Measurements from ENCODE around the gene NUP210L.
"Not testable (repeated sequence)": the region's sequence is repeated elsewhere in the genome, so short reads cannot be mapped to it uniquely, and the experiment has no call there.

The NUP210L gene

DNA sequence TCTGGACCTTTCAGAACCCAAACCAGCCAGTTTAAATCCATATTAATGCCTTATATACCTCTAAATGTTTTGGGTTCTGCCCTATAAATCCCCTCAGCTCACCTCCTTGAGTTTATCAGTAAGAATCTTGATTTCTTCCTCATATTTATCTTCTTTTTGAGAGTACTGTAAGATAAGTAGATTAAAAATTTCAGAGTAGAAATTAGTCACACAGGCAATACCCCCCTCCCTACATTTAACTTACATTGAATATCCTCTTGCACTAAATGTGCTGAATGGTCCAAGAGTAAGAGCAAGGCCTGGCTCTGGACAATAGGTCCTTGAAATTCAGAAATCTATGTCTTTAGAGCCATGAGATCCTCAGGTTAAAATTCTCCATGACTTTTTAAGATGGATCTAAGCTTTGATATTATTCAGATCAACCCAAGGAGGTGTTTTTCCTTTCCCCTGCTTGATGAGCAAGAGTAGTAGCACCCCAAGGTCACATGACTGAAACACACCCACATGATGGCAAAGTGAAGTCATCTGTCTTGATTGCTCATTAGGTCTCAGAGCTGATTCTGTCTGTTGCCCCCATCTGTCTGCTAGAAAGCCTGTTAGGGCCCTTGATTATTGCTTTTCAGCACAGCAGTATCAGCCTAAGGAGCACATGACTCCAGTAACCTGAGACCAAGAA, 15.8 kb upstream of the NUP210L start:
- no peak for DNase-seq (ENCODE audit: low spot score)

DNA sequence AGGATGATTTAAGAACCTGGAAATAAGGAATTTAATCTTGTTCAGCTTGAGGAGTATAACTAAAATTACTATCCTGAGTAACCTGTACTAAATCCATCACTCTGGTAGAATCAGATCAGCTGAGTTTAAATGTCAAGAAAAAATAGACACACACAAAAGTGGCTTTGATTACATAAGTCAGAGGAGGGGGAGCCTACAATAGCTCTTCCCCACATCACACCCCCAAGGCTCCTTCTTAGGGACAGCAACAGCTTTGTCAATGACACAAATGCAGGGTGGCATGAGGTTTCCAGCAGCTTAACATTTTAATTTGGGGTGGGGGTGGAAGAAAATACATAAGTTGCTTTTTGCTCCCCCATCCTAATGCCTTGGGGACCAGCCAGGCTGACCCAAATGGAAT, 12.6 kb upstream of the NUP210L start:
- no peak for DNase-seq (ENCODE audit: low spot score)

DNA sequence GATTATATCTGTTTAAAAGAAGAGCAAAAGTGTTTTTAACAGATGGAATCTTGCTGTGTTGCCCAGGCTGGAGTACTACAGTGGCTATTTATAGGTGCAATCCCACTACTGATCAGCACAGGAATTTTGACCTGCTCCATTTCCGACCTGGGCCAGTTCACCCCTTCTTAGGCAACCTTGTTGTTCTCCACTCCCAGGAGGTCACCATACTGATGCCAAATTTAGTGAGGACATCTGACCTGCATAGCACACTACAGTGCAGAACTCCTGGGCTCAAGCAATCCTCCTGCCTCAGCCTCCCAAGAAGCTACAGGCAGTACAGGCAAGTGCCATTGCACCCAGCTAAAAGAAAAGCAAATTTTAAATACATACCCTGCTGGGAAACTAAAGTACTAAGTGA, 11.3 kb upstream of the NUP210L start:
- no peak for DNase-seq (ENCODE audit: low spot score)

DNA sequence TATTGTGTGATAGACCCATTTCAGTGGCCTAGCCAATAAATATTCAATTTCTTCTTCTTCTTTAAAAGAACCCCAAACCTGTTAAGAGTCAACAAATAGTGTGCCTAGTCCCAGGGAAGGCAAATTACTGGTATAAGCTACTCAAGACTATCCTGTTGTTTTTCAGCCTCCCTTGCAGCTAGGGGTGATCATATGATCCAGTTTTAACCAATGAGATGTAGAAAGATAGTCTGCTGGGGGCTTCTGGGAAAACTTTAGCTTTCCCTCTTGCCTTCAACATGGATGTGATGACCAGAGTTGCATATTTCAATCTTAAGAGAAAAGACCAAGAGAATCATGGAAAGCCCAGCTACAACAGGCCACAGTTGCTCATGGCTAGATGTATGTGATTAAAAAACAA, 4.7 kb upstream of the NUP210L start:
- DNase-seq (ENCODE audit: low spot score), result no peak

DNA sequence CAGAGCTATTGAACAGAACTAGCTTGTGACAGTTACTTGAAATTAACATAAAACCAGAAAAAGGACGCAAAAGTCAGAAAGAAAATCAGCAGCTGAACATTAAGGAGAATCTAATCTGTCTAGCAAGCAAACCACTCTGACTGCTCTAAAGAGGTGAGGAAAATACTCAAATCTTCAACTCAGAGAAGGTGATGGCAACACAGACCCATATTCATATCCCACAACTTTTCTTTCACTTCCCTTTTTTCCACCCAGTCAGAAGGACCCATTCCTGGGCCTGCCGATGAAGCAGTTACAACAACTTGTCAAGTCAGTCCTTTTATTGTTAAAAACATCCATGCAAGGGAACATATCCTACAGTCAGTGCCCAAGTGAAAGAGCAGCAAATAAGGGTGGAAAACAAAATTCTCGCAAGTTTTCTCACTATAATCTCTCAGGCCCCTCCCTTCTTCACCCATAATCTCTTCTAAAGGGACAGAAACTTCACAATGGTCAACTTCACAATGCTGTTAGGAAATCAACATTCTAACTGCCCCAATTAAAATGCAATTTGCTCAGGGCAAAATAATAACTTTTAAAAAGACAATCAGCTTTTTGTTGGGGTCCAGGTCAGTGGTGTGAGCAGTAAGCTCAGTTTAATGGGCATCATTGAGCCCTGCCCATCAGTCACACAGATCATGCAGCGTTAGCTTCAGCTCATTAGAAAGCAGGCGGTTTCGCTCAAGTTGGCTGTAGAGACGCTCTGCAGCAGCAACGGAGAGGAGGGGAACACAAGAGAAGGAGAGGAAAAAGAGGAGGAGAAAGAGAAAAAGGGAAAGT, 3.6 kb upstream of the NUP210L start:
- no peak for DNase-seq (ENCODE audit: low spot score)

DNA sequence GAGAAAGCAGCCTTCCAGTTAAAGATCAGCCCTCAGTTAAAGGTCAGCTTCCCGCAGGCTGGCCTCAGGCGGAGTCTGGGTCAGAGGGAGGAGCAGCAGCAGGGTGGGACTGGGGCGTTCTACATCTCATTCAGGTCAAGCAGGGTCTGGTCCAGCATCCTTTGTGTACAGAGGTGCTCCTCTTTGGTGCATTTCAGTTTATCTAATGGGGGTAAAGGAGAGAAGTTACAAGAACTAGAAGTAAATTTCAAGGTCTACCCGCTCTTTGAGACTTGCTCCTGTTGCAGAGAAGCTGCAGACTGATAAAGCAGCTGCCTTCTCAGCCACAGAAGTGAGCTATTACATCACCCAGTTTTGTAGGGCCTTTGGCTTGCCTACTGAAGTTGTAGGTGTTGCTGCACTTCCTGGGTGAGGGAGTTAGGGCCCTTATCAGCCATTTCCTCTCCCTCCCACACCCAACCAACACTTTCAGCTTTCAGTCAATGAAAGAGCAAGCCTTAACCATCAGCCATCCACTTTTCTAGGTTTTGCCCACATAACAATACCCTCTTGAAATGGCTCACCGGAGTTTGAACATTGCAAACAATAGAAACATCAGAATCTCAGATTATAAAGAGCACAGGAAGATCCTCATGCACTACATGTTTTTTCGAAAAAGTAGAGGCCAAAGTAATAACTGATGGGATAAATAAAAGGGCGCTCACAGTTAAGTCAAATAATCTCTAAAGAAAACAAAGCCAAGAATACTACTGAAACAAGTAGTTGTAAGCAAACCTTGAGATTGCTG, 2.8 kb upstream of the NUP210L start:
- DNase-seq (ENCODE audit: low spot score), result no peak

DNA sequence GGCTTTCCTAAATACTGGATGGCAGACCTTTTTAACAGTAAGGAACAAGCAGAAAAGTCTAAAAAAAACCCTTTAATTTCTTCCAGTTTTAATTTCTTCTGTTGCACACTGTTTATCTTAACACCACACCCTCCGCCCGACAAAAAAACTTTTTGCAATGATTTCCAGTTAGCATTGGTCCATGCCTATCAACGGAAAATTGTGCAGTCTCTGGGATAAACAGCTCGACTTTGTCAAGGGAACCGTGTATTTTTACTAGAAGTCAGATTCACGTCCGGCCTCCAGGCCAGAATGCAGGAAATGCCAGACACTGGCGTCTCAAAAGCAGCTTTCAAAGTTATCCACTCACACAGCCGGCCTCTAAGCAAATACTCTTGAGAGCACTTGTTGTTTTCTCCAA, 378 bp upstream of the NUP210L start:
- DNase-seq (ENCODE audit: low spot score), result peak; percentile 37

DNA sequence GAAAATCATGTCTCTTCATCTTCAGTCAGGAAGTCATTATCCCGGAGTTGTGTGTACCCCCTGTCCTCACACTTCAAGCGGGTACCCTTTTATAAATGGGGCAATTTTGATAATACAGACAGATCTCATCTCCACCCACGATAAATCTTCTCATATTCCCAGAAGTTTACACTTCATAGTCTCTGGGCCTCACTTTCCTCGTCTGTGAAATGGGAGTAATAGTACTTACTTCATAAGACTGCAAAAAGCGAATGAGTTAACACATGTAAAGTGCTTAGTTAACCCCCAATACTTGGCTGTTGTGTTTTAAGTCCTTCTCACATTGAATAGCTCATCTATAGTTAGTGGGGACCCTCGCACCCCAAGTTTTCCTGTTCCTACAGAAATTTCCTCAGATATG, 820 bp downstream of the NUP210L start:
- no peak for DNase-seq (ENCODE audit: low spot score)

DNA sequence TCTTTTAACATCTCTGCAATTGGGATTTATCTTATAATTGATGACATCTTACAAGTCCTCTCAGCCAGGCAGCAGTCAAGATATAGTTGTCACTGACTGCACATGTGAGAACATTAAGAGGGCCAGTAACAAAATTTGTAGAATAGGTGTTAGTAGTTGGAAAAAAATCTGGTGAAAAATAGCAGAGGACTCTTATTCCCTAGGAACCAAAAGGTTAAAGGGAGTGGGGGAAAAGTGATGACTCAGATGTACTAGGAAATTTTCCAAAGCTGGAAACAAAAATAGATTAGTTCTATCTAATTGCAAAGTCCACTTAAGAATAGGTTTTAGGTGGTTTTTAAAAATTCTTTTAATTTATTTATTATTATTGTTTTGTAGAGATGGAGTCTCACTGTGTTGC, 3.6 kb downstream of the NUP210L start:
- no peak for DNase-seq (ENCODE audit: low spot score)

DNA sequence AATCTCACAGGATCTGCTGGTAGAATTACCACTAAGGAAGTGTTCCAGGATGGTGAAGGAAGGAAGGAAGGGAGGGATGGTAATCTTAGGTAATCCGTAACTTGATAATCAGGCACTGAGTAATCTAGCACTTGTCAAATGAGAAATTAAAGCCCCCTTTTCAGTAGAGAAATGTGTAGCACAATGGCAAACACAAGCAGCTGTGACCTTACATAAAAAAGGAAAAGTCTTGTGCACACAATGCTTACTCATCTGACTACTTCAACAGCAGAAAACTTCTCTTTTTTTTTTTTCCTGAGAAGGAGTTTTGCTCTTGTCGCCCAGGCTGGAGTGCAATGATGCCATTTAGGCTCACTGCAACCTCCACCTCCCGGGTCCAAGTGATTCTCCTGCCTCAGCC, 6.1 kb downstream of the NUP210L start:
- no peak for DNase-seq (ENCODE audit: low spot score)

DNA sequence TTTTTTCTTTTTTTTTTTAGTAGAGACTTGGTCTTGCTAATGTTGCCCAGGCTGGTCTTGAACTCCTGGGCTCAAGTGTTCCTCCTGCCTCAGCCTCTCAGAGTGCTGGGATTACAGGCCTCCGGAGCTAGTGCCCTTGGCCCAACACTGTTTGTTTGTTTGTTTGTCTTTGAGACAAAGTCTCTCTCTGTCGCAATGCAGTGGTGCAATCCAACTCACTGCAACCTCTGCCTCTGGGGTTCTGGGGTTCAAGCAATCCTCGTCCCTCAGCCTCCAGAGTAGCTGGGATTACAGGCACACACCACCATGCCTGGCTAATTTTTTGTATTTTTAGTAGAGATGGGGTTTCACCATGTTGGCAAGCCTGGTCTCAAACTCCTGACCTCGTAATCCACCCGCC, 7.4 kb downstream of the NUP210L start:
- not testable (repeated sequence) for DNase-seq (ENCODE audit: low spot score)

DNA sequence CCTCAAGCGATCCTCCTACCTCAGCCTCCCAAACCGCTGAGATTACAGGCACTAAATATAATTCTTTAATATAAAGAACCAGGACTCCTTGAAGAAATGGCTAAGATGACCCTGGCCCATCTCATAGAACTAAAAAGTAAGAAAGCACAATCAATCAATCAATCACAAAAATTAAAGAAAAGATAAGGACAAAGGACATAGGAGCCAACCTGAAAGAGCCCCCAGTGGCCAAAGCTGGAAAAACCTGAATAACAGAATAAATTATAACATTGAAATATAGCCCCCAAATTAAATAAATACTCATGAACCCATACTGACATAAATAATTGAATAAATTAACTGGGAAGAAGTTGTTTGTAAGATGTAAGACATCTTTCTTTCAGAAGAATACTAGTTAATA, 8.9 kb downstream of the NUP210L start:
- DNase-seq (ENCODE audit: low spot score), result no peak

DNA sequence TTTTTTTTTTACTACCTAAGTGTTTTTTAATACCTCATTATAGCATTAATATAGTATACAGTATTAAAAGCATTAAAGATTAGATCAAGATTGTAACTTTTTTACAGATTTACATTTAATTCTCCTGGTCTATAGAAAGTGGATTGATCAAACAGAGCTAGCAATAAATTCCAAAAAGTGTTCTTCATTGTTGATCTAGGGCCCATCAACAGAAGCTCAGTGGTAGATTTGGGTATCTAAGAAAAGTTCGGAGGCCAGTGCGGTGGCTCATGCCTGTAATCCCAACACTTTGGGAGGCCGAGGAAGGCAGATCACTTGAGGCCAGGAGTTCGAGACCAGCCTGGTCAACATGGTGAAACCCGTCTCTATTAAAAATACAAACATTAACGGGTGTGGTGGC, 12.5 kb downstream of the NUP210L start:
- no peak for DNase-seq (ENCODE audit: low spot score)

DNA sequence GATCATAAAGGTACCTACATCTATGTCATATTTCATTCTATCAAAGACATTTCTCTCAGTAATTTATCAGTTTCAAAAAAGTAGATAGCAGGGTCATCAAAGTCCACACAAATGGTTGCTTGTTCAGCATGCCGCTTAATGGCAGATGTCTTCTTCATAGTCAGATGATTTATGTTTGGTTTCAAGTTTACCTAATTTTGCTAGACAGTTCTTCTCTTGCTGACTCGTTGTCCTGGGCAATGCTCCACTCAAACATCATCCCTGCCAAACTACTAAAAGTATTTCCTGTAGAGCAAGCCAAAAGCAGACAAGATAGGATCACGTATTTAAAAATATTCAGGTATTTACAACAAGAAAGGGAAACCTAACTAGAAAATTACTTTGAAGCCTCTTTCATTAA, 13.6 kb downstream of the NUP210L start:
- DNase-seq (ENCODE audit: low spot score), result no peak

DNA sequence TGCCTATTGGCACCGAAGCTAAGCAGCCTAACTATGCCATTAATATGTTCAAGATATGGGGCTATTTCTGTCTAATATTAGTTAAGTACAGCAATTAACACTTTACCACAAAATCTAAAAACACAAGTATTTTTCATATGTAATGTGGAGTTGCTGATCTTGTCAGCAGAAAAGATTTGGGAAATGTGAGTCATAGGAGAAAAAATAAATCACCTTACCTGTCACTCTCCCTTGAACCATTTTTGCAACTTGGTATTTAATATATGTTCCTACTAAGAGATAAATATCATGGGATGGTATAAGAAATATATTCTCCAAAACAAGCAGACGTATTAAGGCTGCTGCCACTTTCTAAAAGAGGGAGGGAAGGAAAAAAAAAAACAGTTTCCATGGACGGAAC, 17.0 kb downstream of the NUP210L start:
- no peak for DNase-seq (ENCODE audit: low spot score)

DNA sequence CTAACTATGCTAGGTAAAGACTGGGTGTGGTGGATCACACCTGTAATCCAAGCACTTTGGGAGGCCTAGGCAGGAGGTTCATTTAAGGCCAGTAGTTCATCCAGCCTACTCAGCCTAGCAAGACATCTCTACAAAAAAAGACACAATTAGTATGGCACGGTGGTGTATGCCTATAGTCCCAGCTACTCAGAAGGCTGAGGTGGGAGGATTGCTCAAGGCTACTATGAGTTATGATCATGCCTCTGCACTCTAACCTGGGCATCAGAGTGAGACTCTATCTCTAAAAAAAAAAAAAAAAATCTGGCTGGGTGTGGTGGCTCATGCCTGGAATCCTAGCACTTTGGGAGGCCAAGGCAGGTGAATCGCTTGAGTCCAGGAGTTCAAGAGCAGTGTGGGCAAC, 21.6 kb downstream of the NUP210L start:
- DNase-seq (ENCODE audit: low spot score), result no peak

DNA sequence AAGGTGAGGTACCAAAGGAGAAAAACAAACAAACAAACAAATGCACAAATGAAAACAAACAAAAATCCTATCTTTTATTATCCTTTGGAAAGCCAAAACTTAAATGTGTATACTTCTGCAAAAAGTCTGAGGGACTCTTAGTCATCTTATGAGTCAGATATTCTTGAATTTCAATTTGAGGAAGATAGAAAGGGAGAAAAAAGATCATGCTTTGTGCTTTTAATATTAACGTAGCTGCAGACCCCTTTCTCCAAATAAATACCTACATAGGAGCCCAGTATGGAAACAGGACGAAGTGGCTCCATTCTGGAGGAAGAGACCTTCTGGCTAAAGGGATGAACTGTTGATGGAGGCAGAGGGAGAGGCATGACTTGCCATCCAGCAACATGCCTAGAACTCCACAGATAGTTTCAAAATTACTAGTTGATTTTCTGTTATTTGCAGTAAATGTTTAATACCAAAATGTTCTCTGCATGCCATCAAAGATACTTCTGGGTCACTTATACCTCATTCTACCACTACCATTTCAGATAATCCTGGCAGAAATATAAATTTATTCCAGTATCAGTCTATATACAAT, 25.4 kb downstream of the NUP210L start:
- no peak for DNase-seq (ENCODE audit: low spot score)

DNA sequence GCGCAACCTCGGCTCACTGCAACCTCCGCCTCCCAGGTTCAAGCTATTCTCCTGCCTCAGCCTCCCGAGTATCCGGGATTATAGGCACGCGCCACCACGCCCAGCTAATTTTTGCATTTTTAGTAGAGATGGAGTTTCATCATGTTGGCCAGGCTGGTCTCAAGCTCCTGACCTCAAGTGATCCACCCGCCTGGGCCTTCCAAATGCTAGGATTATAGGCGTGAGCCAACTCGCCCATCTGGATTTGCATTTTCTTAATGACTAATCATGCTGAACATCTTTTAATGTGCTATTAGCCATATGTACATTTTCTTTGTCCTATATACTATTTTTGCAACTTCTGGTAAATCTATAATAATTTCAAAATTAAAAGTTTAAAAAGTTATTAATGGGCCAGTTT, 31.7 kb downstream of the NUP210L start:
- DNase-seq (ENCODE audit: low spot score), result not testable (repeated sequence)

DNA sequence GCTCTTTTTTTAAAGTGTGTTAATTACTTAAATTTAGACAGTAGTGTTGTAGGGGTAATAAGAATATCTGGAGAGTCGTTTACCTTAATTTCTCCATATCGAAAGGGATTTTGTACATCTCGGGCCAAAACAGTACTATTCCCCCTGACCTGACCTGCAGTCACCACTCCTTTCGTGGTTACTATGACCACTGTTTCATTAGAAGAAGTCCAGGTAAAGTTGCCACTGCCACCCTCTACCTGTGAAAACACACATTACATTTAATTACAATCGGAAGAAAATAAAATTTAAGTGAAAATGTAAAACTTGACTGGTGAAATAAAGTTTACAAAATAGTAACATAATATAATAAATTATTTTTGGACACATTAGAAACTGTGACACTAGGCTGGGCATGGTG, 37.2 kb downstream of the NUP210L start:
- no peak for DNase-seq (ENCODE audit: low spot score)

DNA sequence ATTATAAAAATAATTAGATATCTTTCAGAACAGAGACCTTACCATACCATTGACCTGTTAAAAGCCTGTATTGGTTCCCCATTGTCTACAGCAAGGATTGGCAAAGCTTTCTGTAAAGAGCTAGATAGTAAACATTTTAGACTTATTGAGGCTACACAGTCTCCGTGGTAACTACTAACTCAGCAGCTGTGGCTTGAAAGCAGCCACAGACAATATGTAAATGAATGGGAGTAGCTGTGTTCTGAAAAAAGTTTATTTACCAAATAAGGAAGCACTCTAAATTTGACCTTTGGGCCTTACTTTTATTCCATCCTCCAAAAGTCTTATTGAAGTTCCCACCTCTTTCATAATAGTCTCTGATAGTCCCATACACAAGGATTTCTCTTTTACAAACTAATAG, 39.7 kb downstream of the NUP210L start:
- no peak for DNase-seq (ENCODE audit: low spot score)

DNA sequence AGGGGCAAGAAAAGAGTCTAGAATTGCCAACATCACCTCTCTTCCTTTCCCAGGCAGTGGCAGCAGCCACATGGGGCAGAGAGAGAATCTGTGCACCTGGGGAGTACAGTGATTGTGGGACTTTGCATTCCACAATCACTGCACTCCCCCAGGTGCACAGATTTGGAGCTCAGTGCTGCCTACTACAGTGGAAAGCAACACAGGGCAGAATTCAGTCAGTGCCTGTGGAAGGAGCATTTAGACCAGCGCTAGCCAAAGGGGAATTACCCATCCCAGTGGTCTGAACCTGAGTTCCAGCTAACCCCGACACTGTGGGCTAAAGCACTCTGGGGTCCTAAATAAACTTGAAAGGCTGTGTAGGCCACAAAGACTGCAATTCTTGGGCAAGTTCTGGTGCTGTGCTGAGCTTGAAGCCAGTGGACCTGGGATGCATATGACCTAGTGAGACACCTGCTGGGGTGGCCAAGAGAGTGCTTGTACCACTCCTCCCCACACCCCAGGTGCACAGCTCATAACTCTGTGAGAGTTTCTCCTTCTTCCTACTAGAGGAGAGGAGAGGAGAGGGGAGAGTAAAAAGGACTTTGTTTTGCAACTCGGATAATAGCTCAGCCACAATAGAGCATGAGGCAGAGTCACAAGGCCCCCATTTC, 50.3 kb downstream of the NUP210L start:
- DNase-seq (ENCODE audit: low spot score), result no peak

DNA sequence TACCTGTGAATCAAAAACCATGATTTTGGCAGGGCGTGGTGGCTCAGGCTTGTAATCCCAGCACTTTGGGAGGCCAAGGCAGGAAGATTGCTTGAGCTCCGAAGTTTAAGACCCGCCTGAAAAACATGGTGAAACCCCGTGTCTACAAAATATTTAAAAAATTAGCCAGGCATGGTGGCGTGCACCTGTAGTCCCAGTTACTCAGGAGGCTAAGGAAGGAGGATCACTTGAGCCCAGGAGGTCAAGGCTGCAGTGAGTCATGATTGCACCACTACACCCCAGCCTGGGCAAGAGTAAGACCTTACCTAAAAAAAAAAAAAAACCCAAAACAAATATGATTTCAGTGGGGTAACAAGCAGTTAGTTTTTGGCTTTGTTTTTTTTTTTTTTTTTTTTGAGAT, 54.7 kb downstream of the NUP210L start:
- DNase-seq (ENCODE audit: low spot score), result not testable (repeated sequence)

Measured in kidney capillary endothelial cell (primary cell).